Karpas-422 (cell line): Measurements from ENCODE around the gene EPAS1. TPM values are rescaled to one million over a fixed set of nuclear protein-coding genes. Genes with fewer than 3 reads are reported as not detected.

ENCODE experiments used
- DNase-seq: peaks from one replicate; pipeline ENCODE4 v3.0.0-alpha.2; 2015
- H2AFZ ChIP-seq: fragments of 200-600 bp; sonication (generic); 2 replicates; pipeline ENCODE4 v1.6.1; 2014; ENCODE audit warnings: antibody characterized with exemption, low read length, mixed read lengths
- H3K27ac ChIP-seq: fragments of 200-600 bp; sonication (generic); 2 replicates; pipeline ENCODE4 v1.5.1; 2014; ENCODE audit warnings: mild to moderate bottlenecking, low read length, moderate library complexity
- H3K27me3 ChIP-seq: fragments of 200-600 bp; sonication (generic); 2 replicates; pipeline ENCODE4 v1.6.1; 2014; ENCODE audit warnings: low read length, mixed read lengths
- H3K36me3 ChIP-seq: fragments of 200-600 bp; sonication (generic); 2 replicates; pipeline ENCODE4 v1.6.1; 2014; ENCODE audit warnings: low read length, mixed read lengths; ENCODE audit not compliant: insufficient read depth
- H3K4me1 ChIP-seq: fragments of 200-600 bp; sonication (generic); 2 replicates; pipeline ENCODE4 v1.6.1; 2014; ENCODE audit warnings: mild to moderate bottlenecking, low read length, mixed read lengths
- H3K4me2 ChIP-seq: fragments of 200-600 bp; sonication (generic); 2 replicates; pipeline ENCODE4 v1.6.1; 2014; ENCODE audit warnings: low read length, low read depth, mild to moderate bottlenecking; ENCODE audit not compliant: poor library complexity, severe bottlenecking
- H3K4me3 ChIP-seq: fragments of 200-600 bp; sonication (generic); 2 replicates; pipeline ENCODE4 v1.5.1; 2014; ENCODE audit warnings: mild to moderate bottlenecking, antibody characterized with exemption, low read length, mixed read lengths
- H3K79me2 ChIP-seq: fragments of 200-600 bp; sonication (generic); 2 replicates; pipeline ENCODE4 v1.6.1; 2014; ENCODE audit warnings: mild to moderate bottlenecking, low read length, mixed read lengths
- H3K9ac ChIP-seq: fragments of 200-600 bp; sonication (generic); 2 replicates; pipeline ENCODE4 v1.6.0; 2014; ENCODE audit warnings: low read length
- H3K9me2 ChIP-seq: fragments of 200-600 bp; sonication (generic), shearing (Covaris generic); replicated peaks from 2 replicates; pipeline ENCODE4 v1.6.0; 2014; ENCODE audit warnings: mild to moderate bottlenecking, low read length, moderate library complexity; ENCODE audit not compliant: insufficient read depth
- H3K9me3 ChIP-seq: fragments of 300-700, 200-600 bp; sonication (generic); 2 replicates; pipeline ENCODE4 v1.6.1; 2014; ENCODE audit warnings: low read length, mixed read lengths
- H4K20me1 ChIP-seq: fragments of 200-600 bp; sonication (generic); 2 replicates; pipeline ENCODE4 v1.6.1; 2014; ENCODE audit warnings: mild to moderate bottlenecking, antibody characterized with exemption, low read length, low read depth; ENCODE audit not compliant: insufficient read depth
- total RNA-seq: library from RNA; depleted of rRNA; stranded (reverse); fragments of >200 nt; shearing (Covaris generic); gene quantifications from 2 replicates; pipeline ENCODE4 v1.2.3, GENCODE V29; 2014; ENCODE audit warnings: low replicate concordance

EPAS1 gene
- total RNA-seq, 1 experiment from 2014 or later, result not detected

- Histone ChIP-seq H3K79me2 (no peaks in the 10 kb centered on the region), H3K27me3 (peaks cover 3% of the 10 kb centered on the region; the same call in 1 of the 2 replicates), H3K4me2 (no peak overlapping the region), H3K36me3 (no peaks in the 10 kb centered on the region), H3K27ac (no peak overlapping the region), H2AFZ (no peak overlapping the region), H3K4me3 (no peak overlapping the region), H3K9me2 (no peaks in the 10 kb centered on the region), H4K20me1 (no peaks in the 10 kb centered on the region), H3K9ac (no peak overlapping the region), H3K9me3 (peaks cover 9% of the 10 kb centered on the region; the same call in 1 of the 2 replicates), H3K4me1 (no peaks in the 10 kb centered on the region)
- no peak for DNase-seq
Observed at GRCh38 chr2:46411985-46412384, 114.8 kb downstream of the EPAS1 start.

GRCh38 chr2:46413111-46413510 is 115.9 kb downstream of the EPAS1 start:
- Histone ChIP-seq H3K27me3 (peaks cover 3% of the 10 kb centered on the region; the same call in 1 of the 2 replicates), H3K79me2 (no peaks in the 10 kb centered on the region), H3K36me3 (no peaks in the 10 kb centered on the region), H3K4me2 (no peak overlapping the region), H4K20me1 (no peaks in the 10 kb centered on the region), H2AFZ (no peak overlapping the region), H3K4me1 (no peaks in the 10 kb centered on the region), H3K4me3 (no peak overlapping the region), H3K9ac (no peak overlapping the region), H3K27ac (no peak overlapping the region), H3K9me2 (no peaks in the 10 kb centered on the region), H3K9me3 (peaks cover 14% of the 10 kb centered on the region; the same call in 1 of the 2 replicates)
- DNase-seq, result no peak

- H3K36me3 ChIP-seq, result no peaks in the 10 kb centered on the region
- no peak overlapping the region for H3K4me2 ChIP-seq
- no peak overlapping the region for H3K4me3 ChIP-seq
- no peak overlapping the region for H3K27ac ChIP-seq
- no peak overlapping the region for H2AFZ ChIP-seq
- H3K27me3 ChIP-seq, result peaks cover 3% of the 10 kb centered on the region; the same call in 1 of the 2 replicates
- no peak overlapping the region for H3K9ac ChIP-seq
- peaks cover 14% of the 10 kb centered on the region; the same call in 1 of the 2 replicates for H3K9me3 ChIP-seq
- no peaks in the 10 kb centered on the region for H3K79me2 ChIP-seq
- no peaks in the 10 kb centered on the region for H3K4me1 ChIP-seq
- H3K9me2 ChIP-seq, result no peaks in the 10 kb centered on the region
- no peak for DNase-seq
- H4K20me1 ChIP-seq, result no peaks in the 10 kb centered on the region
Observed at GRCh38 chr2:46413631-46414030, 116.4 kb downstream of the EPAS1 start.

- no peak overlapping the region for H3K27ac ChIP-seq
- H3K4me2 ChIP-seq, result no peak overlapping the region
- peaks cover 3% of the 10 kb centered on the region; the same call in 1 of the 2 replicates for H3K27me3 ChIP-seq
- H3K36me3 ChIP-seq, result no peaks in the 10 kb centered on the region
- no peaks in the 10 kb centered on the region for H3K4me1 ChIP-seq
- no peaks in the 10 kb centered on the region for H3K79me2 ChIP-seq
- H4K20me1 ChIP-seq, result no peaks in the 10 kb centered on the region
- H3K9ac ChIP-seq, result no peak overlapping the region
- peaks cover 14% of the 10 kb centered on the region; the same call in 1 of the 2 replicates for H3K9me3 ChIP-seq
- no peak overlapping the region for H3K4me3 ChIP-seq
- H3K9me2 ChIP-seq, result no peaks in the 10 kb centered on the region
- no peak overlapping the region for H2AFZ ChIP-seq
- no peak for DNase-seq
Observed at GRCh38 chr2:46414701-46415100, 117.5 kb downstream of the EPAS1 start.

GRCh38 chr2:46416280-46416679 is 119.1 kb downstream of the EPAS1 start:
- Histone ChIP-seq H3K9me3 (peaks cover 14% of the 10 kb centered on the region; the same call in 1 of the 2 replicates), H3K4me2 (no peak overlapping the region), H3K79me2 (no peaks in the 10 kb centered on the region), H3K4me1 (no peaks in the 10 kb centered on the region), H3K9ac (no peak overlapping the region), H3K4me3 (no peak overlapping the region), H3K27me3 (peaks cover 3% of the 10 kb centered on the region; the same call in 1 of the 2 replicates), H3K9me2 (no peaks in the 10 kb centered on the region), H4K20me1 (no peaks in the 10 kb centered on the region), H2AFZ (no peak overlapping the region), H3K27ac (no peak overlapping the region), H3K36me3 (no peaks in the 10 kb centered on the region)
- DNase-seq, result no peak

GRCh38 chr2:46416739-46417403 is 119.7 kb downstream of the EPAS1 start:
- H3K9ac ChIP-seq, result no peak overlapping the region
- H3K4me2 ChIP-seq, result no peak overlapping the region
- H4K20me1 ChIP-seq, result no peaks in the 10 kb centered on the region
- H3K4me3 ChIP-seq, result no peak overlapping the region
- no peak overlapping the region for H3K27ac ChIP-seq
- no peak for DNase-seq
- no peaks in the 10 kb centered on the region for H3K4me1 ChIP-seq
- no peaks in the 10 kb centered on the region for H3K79me2 ChIP-seq
- no peak overlapping the region for H2AFZ ChIP-seq
- H3K9me2 ChIP-seq, result no peaks in the 10 kb centered on the region
- H3K36me3 ChIP-seq, result no peaks in the 10 kb centered on the region
- H3K27me3 ChIP-seq, result peaks cover 3% of the 10 kb centered on the region; the same call in 1 of the 2 replicates
- H3K9me3 ChIP-seq, result peaks cover 14% of the 10 kb centered on the region; the same call in 1 of the 2 replicates

GRCh38 chr2:46420945-46421344 is 123.7 kb downstream of the EPAS1 start:
- no peak overlapping the region for H3K4me3 ChIP-seq
- H2AFZ ChIP-seq, result no peak overlapping the region
- peaks cover 3% of the 10 kb centered on the region; the same call in 1 of the 2 replicates for H3K27me3 ChIP-seq
- no peaks in the 10 kb centered on the region for H3K4me1 ChIP-seq
- DNase-seq, result no peak
- no peak overlapping the region for H3K27ac ChIP-seq
- no peaks in the 10 kb centered on the region for H3K9me2 ChIP-seq
- no peak overlapping the region for H3K4me2 ChIP-seq
- H4K20me1 ChIP-seq, result no peaks in the 10 kb centered on the region
- peaks cover 14% of the 10 kb centered on the region; the same call in 1 of the 2 replicates for H3K9me3 ChIP-seq
- H3K79me2 ChIP-seq, result no peaks in the 10 kb centered on the region
- H3K9ac ChIP-seq, result no peak overlapping the region
- H3K36me3 ChIP-seq, result no peaks in the 10 kb centered on the region

GRCh38 chr2:46421361-46421760 is 124.2 kb downstream of the EPAS1 start:
- Histone ChIP-seq H3K9me3 (peaks cover 12% of the 10 kb centered on the region; the same call in 1 of the 2 replicates), H3K9me2 (no peaks in the 10 kb centered on the region), H3K4me3 (no peak overlapping the region), H3K27ac (no peak overlapping the region), H3K79me2 (no peaks in the 10 kb centered on the region), H3K36me3 (no peaks in the 10 kb centered on the region), H3K9ac (no peak overlapping the region), H3K4me1 (no peaks in the 10 kb centered on the region), H2AFZ (no peak overlapping the region), H3K4me2 (no peak overlapping the region), H4K20me1 (no peaks in the 10 kb centered on the region), H3K27me3 (peaks cover 3% of the 10 kb centered on the region; the same call in 1 of the 2 replicates)
- no peak for DNase-seq
